ENCODE data around the gene OPCML. TPM values are rescaled to one million over a fixed set of nuclear protein-coding genes. Genes with fewer than 3 reads are reported as not detected.

OPCML gene
- total and polyA plus RNA-seq, 2 experiments from 2014 or later = 0.21 to 0.51 TPM

GRCh38 chr11:132538642-132539041, 993.7 kb downstream of the OPCML start:
- H3K9me3 ChIP-seq (ENCODE audit: low read depth) = no peaks in the 10 kb centered on the region
- peaks cover 8% of the 10 kb centered on the region for H3K4me1 ChIP-seq (ENCODE audit: low read depth)
- no peak for TF ChIP-seq CTCF (IDR thresholded peaks at IDR 0.05; ENCODE audit: low read depth, low read length)
- no peak overlapping the region for H3K4me3 ChIP-seq
- no peaks in the 10 kb centered on the region for H3K27me3 ChIP-seq
- no peak for DNase-seq (ENCODE audit: low read depth in 1 of 2, low spot score in 1 of 2)
- H3K36me3 ChIP-seq = no peaks in the 10 kb centered on the region
- H3K27ac ChIP-seq = no peak overlapping the region

GRCh38 chr11:132535830-132536229, 996.5 kb downstream of the OPCML start:
- H3K27me3 ChIP-seq = no peaks in the 10 kb centered on the region
- DNase-seq (ENCODE audit: low read depth in 1 of 2, low spot score in 1 of 2) = no peak
- no peak for TF ChIP-seq CTCF (IDR thresholded peaks at IDR 0.05; ENCODE audit: low read depth, low read length)

GRCh38 chr11:132531921-132532320, 1000.4 kb downstream of the OPCML start:
- no peak for TF ChIP-seq CTCF (IDR thresholded peaks at IDR 0.05; ENCODE audit: low read depth, low read length)
- DNase-seq (ENCODE audit: low read depth in 1 of 2, low spot score in 1 of 2) = peak in 1 of 2 donors; percentile 25
- Histone ChIP-seq H3K36me3 (no peaks in the 10 kb centered on the region), H3K27ac (no peak overlapping the region), H3K4me3 (no peak overlapping the region), H3K4me1 (ENCODE audit: low read depth) (no peaks in the 10 kb centered on the region), H3K27me3 (no peaks in the 10 kb centered on the region), H3K9me3 (ENCODE audit: low read depth) (no peaks in the 10 kb centered on the region)

More at GRCh38 chr11:132535830-132536229, 996.5 kb downstream of the OPCML start:
- Histone ChIP-seq H3K27ac (no peak overlapping the region), H3K36me3 (no peaks in the 10 kb centered on the region), H3K4me1 (ENCODE audit: low read depth) (peaks cover 4% of the 10 kb centered on the region), H3K4me3 (no peak overlapping the region), H3K9me3 (ENCODE audit: low read depth) (no peaks in the 10 kb centered on the region)

GRCh38 chr11:132528181-132528580, 1004.1 kb downstream of the OPCML start:
- no peaks in the 10 kb centered on the region for H3K27me3 ChIP-seq
- H3K4me3 ChIP-seq = no peak overlapping the region
- no peak for DNase-seq (ENCODE audit: low read depth in 1 of 2, low spot score in 1 of 2)
- no peak overlapping the region for H3K27ac ChIP-seq
- H3K4me1 ChIP-seq (ENCODE audit: low read depth) = no peaks in the 10 kb centered on the region
- no peaks in the 10 kb centered on the region for H3K36me3 ChIP-seq
- TF ChIP-seq CTCF (IDR thresholded peaks at IDR 0.05; ENCODE audit: low read depth, low read length) = no peak
- no peaks in the 10 kb centered on the region for H3K9me3 ChIP-seq (ENCODE audit: low read depth)

- H3K36me3 ChIP-seq = no peaks in the 10 kb centered on the region
Measured at GRCh38 chr11:132523929-132524328, 1008.4 kb downstream of the OPCML start.

More at GRCh38 chr11:132523929-132524328, 1008.4 kb downstream of the OPCML start:
- no peak overlapping the region for H3K4me3 ChIP-seq
- no peaks in the 10 kb centered on the region for H3K9me3 ChIP-seq (ENCODE audit: low read depth)
- DNase-seq (ENCODE audit: low read depth in 1 of 2, low spot score in 1 of 2) = no peak
- H3K27ac ChIP-seq = no peak overlapping the region
- no peak for TF ChIP-seq CTCF (IDR thresholded peaks at IDR 0.05; ENCODE audit: low read depth, low read length)
- no peaks in the 10 kb centered on the region for H3K4me1 ChIP-seq (ENCODE audit: low read depth)
- H3K27me3 ChIP-seq = no peaks in the 10 kb centered on the region

Data from cardiac muscle cell (in vitro differentiated cells and primary cell).